GDM1 (cell line): ENCODE measurements around the gene MFAP5.
A peak's percentile ranks its signal among the peaks of the same experiment; 100 is the strongest.

Source experiments
- DNase-seq: peaks from one replicate; lab custom pipeline; 2025; lab: John Stamatoyannopoulos, UW

The MFAP5 gene

GRCh38 chr12:8662593-8662992, at the start of gene MFAP5:
Gene MFAP5, minus strand, starts transcription at chr12:8662826. Its CDS starts 722 bp downstream, at chr12:8662104.
- no peak for DNase-seq

- peak; percentile 14 for DNase-seq
These were observed 46.7 kb upstream of the MFAP5 start for GRCh38 chr12:8709124-8709830.

DNA sequence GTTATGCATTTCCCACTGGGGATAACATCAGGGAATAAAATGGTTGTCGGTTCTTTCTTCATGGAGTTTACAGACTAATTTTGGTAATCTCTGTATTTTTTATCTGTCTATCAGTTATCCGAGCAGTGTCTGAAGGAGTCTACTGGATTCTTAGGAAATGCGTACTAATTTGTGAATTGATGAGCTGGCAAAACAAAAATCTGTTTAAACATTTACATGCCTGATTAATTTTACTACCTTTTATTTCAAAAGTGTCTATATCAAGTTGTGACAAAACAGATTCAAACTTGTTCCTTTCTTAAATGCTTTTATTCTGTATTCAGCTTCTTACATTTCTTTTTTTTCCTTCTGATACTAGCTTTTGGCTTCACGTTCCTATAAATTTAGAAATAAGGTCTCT, 39.5 kb upstream of the MFAP5 start:
- DNase-seq: no peak

DNA sequence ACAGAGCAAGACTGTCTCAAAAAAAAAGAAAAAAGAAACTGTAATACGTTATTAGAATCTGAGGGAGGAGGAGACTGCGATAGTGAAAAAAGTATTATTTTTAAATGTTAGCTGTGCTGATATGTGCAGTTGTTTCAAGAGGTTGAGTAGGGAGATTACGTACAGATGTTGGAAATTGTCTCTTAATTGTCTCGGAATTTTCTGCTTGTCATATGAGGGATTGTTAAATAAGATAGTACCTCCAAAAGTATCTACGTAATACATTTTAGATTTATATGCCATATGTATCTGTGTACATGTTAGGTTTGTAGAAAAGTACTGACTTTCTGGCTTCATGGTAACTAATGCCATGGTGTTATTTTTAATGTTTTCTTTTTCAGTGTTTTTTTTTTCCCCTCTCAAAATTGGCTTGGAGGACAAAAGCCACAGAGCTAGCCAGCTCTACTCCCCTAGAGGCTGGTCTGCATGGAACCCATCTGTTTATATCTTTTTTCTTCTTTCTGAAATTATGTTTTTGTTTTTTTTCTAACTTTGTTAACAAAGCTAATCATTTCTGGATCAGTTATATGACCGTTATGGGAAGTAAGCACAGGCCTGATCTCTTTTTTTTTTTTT, 38.5 kb upstream of the MFAP5 start:
- no peak for DNase-seq

- no peak for DNase-seq
These were observed 37.1 kb upstream of the MFAP5 start for GRCh38 chr12:8699714-8700113.

- DNase-seq: no peak
These were observed 36.3 kb upstream of the MFAP5 start for GRCh38 chr12:8698879-8699278.

GRCh38 chr12:8698132-8698851, 35.7 kb upstream of the MFAP5 start:
- DNase-seq: peak; percentile 20

DNA sequence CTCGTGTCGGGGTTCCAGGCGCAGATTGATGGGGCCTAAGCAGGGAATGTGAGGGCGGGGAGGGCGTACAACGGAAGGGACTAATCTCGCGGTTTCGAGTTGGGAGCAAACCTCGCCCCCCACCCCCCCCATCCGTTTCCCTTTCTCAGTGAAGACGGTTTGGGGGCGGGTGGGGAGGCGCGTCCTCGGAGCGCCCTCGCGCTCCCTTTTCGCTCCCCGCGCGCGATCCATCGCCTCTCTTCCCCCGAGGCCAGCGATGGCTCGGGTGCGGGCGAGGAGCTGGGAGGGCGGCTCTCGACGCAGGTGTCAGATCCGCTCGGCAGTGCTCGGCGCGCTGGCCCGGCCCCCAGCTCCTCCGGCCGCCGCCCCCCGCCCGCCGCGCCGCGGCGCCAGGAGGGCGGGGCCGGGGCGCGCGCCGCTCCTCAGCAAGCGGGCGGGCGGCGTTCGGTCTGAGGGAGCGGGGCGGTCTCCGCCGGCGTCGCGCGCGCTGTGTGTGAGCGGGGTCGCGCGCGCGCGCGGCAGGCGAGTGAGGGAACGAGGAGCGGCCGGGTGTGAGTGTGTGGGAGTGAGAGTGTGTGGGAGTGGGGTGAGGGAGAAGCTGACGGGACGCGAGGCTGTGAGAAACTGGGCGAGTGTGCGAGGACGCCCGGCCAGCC, 35.0 kb upstream of the MFAP5 start, which contains the start of gene RIMKLB:
RIMKLB (plus strand) TSS at position 516 of the 656 bp plus-strand sequence. CDS start 15,876 bp downstream, outside the sequence.
- DNase-seq: peak; percentile 81

GRCh38 chr12:8697120-8697475, 34.5 kb upstream of the MFAP5 start:
- no peak for DNase-seq

DNA sequence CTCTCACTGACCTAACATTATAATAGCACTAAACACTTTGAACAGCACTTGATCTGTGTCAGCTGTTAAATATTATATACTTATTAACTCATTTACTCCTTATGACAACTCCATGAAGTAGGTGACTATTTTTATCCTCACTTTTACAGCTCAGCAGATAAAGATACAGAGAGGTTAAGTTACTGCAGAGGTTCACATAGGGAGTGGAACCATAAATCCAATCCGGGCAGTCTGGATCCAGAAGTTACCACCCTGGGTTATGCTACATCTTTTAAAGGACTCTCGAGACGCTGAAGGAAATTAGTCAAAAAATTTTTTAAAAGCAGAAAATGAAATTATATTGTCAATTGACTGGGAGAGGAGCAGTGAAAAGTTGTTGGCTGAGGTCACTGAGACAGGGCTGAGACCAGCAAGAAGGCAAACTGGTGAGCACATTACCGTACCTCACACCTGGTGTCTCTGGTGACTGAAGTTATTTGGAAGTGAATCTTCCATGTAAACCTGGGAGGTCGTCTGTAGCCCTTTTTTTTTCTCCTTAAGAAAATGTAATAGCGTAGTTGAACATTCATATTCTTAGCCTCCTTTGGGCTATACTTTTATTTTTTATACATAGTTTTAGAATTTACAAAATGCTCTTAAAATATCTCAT, 33.9 kb upstream of the MFAP5 start:
- DNase-seq: no peak

- no peak for DNase-seq
These were observed 32.5 kb upstream of the MFAP5 start for GRCh38 chr12:8695116-8695515.

DNA sequence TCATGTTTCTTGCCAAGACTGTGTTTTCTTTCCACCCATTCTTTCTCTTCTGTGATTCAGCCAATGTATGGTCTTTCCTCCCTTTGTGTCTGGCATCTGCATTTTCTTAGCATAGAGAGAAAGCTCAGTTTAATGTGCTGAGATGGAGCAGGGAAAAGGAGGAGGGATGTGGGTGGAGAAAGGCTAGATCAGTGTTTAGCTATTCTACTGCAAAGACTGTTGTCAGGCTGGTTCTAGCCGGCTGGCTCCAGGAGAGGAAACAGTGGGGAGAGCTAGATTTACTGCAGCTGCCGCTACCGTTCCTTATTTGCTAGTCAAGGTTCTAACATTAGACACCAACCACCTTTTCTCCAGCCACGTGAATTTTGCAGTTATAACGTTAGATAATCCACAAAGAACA, 29.9 kb upstream of the MFAP5 start:
- peak; percentile 78 for DNase-seq

DNA sequence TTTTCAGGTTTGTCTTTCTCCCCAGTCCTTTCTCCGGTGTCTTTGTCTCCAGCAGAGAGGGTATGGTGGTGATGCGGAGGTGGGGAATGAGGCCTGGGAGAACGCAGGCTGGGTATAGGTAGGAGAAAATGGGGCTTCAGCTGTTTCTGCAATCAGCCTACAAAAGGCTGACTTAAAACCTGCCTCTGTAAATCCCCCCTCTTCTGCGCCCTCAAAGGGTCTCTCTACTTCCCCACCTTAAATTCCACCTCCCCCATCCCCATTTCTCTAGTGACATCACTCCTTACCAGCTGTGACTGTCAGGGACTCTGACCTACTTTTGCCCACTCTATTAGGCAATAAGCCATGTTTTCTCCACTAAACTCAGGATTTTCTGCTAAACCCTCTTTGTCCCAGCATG, 27.1 kb upstream of the MFAP5 start:
- DNase-seq: no peak

- DNase-seq: peak; percentile 51
These were observed 25.4 kb upstream of the MFAP5 start for GRCh38 chr12:8687846-8688601.

- DNase-seq: no peak
These were observed 22.4 kb upstream of the MFAP5 start for GRCh38 chr12:8685051-8685450.

- DNase-seq: no peak
These were observed 18.7 kb upstream of the MFAP5 start for GRCh38 chr12:8681129-8681884.

DNA sequence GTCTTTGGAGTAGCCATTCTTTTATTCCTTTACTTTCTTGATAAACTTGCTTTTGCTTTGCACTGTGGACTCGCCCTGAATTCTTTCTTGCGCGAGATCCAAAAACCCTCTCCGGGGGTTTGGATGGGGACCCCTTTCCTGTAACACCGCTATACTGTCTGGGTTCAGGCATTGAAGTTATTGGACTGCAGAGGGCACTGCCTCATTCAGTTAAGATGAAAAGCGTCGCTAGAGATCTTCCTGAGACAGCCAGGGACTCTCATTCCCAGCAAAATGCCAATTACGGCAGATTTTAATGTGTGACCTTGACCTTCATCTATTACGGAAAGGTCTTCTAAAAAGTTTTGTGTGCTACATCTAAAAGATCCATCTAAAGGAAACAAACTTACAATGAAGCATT, 17.9 kb upstream of the MFAP5 start:
- no peak for DNase-seq

GRCh38 chr12:8678661-8679111, 16.1 kb upstream of the MFAP5 start:
- no peak for DNase-seq

DNA sequence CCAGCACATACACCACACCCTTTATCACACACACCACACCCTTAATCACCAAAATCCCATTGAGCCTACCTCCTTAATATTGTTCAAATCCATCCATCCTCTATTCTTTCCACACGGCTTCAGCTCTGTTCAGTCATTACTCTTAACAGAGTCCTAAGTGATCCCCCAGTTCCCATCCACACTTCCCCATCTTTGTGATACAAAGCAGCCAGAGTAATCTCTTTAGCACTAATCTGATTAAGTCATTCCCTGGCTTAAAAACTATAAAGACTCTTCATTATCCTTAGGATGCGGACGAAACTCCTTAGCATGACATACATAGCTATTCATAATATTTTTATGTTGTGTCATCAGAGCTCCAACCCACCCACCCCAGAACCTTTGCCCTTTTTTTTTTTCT, 14.7 kb upstream of the MFAP5 start:
- no peak for DNase-seq

DNA sequence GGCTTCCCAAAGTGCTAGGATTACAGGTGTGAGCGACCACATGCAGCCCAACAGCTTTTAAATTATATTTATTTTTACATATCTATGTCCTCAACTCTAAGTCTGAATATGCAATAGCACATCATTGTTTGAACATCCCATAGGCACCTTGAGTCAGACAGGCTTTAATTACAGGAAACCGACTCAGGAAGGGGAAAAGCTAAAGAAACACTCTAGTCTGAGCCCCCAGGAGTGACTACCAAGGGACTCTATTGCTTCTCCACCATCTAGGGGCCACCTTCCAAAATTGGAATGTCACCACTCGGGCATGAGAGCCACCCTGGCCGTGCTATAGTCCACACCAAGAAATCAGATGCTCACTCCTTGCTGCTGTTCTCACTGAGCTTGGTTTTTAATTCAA, 14.0 kb upstream of the MFAP5 start:
- no peak for DNase-seq
